Thoracic aorta (tissue), 2 donors: Measurements from ENCODE around the gene NENF. TPM values are rescaled to one million over a fixed set of nuclear protein-coding genes. Genes with fewer than 3 reads are reported as not detected.

Experiments used
- ATAC-seq: fragments of 150-250 bp; one replicate; pipeline ENCODE4 v1.8.0; 2017; ENCODE audit warnings: low read depth; ENCODE audit not compliant: insufficient number of reproducible peaks, low FRiP score
- DNase-seq: peaks from one replicate; pipeline ENCODE4 v3.0.0-alpha.2; 2020; ENCODE audit warnings: low spot score
- H3K27ac ChIP-seq, 2 donors: fragments of 200-600 bp; sonication (generic); 1 replicate in 1 of 2; 2 replicates in 1 of 2; pipeline ENCODE4 v1.5.1; 2016; ENCODE audit warnings: mild to moderate bottlenecking in 2 of 2, moderate library complexity in 2 of 2
- H3K27me3 ChIP-seq: fragments of 200-600 bp; sonication (generic); replicated peaks from 2 replicates; pipeline ENCODE4 v1.6.0; 2016; ENCODE audit warnings: mild to moderate bottlenecking; ENCODE audit not compliant: insufficient read depth
- H3K36me3 ChIP-seq: fragments of 200-600 bp; sonication (generic); one replicate; pipeline ENCODE4 v1.5.1; 2016
- H3K4me1 ChIP-seq, 2 donors: fragments of 200-600 bp; sonication (generic); 1 replicate in 1 of 2; 2 replicates in 1 of 2; pipeline versions ENCODE4 v1.5.1 to v1.6.0; 2016; ENCODE audit warnings: low read depth in 2 of 2, mild to moderate bottlenecking in 1 of 2; ENCODE audit not compliant: control insufficient read depth in 1 of 2
- H3K4me3 ChIP-seq: fragments of 200-600 bp; sonication (generic); 2 replicates; pipeline ENCODE4 v1.5.1; 2016; ENCODE audit warnings: mild to moderate bottlenecking
- H3K9me3 ChIP-seq: fragments of 200-600 bp; sonication (generic); 2 replicates; pipeline ENCODE4 v1.5.1; 2016
- total RNA-seq, 2 donors: library from RNA; depleted of rRNA; stranded (reverse); fragments of >200 nt; gene quantifications; one replicate each; pipeline versions ENCODE4 v1.1.0 to v1.2.3, GENCODE V29; 2016
- TF ChIP-seq, protein P1 (sequence below): fragments of 200-600 bp; sonication (generic); IDR thresholded peaks from one replicate; pipeline ENCODE4 v1.5.1; 2019; ENCODE audit warnings: antibody characterized with exemption

NENF gene
- total RNA-seq, 2 donors from 2014 or later, result 122 to 152 TPM

DNA sequence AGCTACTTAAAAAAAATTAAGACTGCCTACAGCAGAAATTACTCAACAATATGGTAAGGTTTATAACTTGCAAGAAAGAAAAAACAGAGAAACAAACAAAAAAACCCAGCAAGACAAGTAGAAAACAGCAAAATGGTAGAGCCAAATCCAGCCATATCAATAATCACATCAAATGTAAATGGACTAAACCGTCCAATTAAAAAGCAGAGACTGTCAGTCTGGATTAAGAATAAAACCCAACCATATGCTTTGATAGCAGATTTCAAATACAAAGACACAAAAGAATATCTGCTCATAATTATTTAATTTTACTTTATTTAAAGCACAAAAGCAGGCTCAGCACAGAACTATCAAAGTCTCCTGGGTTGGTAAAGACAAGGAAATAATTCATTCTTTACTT is 35.5 kb upstream of the NENF start:
- TF ChIP-seq, protein P1, sequence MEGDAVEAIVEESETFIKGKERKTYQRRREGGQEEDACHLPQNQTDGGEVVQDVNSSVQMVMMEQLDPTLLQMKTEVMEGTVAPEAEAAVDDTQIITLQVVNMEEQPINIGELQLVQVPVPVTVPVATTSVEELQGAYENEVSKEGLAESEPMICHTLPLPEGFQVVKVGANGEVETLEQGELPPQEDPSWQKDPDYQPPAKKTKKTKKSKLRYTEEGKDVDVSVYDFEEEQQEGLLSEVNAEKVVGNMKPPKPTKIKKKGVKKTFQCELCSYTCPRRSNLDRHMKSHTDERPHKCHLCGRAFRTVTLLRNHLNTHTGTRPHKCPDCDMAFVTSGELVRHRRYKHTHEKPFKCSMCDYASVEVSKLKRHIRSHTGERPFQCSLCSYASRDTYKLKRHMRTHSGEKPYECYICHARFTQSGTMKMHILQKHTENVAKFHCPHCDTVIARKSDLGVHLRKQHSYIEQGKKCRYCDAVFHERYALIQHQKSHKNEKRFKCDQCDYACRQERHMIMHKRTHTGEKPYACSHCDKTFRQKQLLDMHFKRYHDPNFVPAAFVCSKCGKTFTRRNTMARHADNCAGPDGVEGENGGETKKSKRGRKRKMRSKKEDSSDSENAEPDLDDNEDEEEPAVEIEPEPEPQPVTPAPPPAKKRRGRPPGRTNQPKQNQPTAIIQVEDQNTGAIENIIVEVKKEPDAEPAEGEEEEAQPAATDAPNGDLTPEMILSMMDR, result no peak
- no peaks in the 10 kb centered on the region for H3K4me1 ChIP-seq
- H3K4me3 ChIP-seq, result no peak overlapping the region
- ATAC-seq, result no peak
- H3K36me3 ChIP-seq, result no peaks in the 10 kb centered on the region
- H3K9me3 ChIP-seq, result peaks cover 6% of the 10 kb centered on the region
- DNase-seq, result no peak
- no peaks in the 10 kb centered on the region for H3K27me3 ChIP-seq
- no peak overlapping the region for H3K27ac ChIP-seq

DNA sequence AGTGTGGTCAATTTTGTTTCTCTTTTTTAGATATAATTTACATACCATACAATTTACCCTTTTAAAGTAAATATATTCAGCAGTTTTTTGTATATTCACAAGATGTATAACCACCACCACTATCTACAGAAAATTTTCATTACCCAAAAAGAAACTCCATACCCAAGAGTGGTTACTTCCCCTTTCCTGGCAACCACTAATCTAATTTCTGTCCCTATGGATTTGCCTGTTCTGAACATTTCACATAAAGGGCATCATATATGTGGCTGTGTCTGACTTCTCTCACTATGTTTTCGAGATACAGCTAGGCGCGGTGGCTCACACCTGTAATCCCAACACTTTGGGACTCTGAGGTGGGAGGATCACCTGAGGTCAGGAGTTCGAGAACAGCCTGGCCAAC is 31.7 kb upstream of the NENF start:
- no peak overlapping the region for H3K27ac ChIP-seq
- H3K4me3 ChIP-seq, result no peak overlapping the region
- H3K36me3 ChIP-seq, result no peaks in the 10 kb centered on the region
- peaks cover 6% of the 10 kb centered on the region for H3K9me3 ChIP-seq
- ATAC-seq (no peak), DNase-seq (no peak)
- TF ChIP-seq, protein P1, result no peak
- no peaks in the 10 kb centered on the region for H3K27me3 ChIP-seq
- no peaks in the 10 kb centered on the region for H3K4me1 ChIP-seq

DNA sequence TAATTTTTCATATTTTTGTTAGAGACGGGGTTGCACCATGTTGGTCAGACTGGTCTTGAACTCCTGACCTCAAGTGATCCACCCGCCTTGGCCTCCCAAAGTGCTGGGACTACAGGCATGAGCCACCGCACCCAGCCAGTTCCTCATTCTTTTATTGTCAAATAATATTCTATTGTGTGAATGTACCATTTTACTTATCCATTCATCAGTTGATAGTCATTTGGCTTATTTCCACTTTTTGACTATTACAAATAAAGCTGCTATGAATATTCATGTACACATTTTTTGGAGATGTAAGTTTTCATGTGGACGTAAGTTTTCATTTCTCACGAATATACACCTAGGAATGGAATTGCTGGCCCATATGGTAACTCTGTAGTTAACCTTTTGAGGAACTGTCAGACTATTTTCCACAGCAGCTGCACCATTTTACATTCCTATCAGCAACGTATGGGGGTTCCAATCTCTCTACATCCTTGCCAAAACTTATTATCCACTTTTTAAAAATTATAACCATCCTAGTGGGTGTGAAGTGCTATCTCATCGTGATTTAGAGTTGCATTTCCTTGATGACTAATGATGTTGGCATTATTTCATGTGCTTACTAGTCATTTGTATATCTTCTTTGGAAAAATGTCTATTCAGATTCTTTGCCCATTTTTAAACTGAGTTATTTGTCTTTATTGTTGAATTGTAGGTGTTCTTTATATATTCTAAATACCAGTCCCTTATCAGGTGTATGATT is 30.7 kb upstream of the NENF start:
- H3K9me3 ChIP-seq, result peaks cover 1% of the 10 kb centered on the region
- no peak overlapping the region for H3K27ac ChIP-seq
- ATAC-seq (no peak), DNase-seq (no peak)
- no peaks in the 10 kb centered on the region for H3K4me1 ChIP-seq
- H3K36me3 ChIP-seq, result no peaks in the 10 kb centered on the region
- H3K27me3 ChIP-seq, result no peaks in the 10 kb centered on the region
- TF ChIP-seq, protein P1, result no peak
- H3K4me3 ChIP-seq, result no peak overlapping the region

DNA sequence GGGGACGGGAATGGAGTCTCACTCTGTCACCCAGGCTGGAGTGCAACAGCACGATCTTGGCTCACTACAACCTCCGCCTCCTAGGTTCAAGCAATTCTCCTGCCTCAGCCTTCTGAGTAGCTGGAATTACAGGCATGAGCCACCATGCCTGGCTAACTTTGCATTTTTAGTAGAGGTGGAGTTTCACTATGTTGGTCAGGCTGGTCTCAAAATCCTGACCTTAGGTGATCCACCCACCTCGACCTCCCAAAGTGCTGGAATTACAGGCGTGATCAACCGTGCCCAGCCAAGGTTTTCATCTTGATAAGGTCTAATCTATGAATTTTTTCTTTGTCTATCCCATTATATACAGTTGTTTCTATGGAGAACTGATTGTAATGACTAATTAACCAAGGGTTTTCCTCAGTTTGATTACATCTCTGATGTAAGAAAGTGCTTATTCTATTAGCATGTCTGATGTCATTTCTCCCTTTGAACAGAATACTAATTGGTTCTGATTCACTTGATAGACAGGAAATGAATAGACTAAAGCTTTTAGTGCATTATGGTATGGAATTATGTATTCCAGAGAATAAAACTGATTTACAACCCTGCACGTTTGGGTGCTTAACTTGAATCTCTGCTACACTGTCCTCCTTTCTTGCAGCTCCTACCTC is 29.9 kb upstream of the NENF start:
- TF ChIP-seq, protein P1, result no peak
- Histone ChIP-seq H3K4me1 (no peaks in the 10 kb centered on the region), H3K36me3 (no peaks in the 10 kb centered on the region), H3K9me3 (no peaks in the 10 kb centered on the region), H3K4me3 (no peak overlapping the region), H3K27ac (no peak overlapping the region), H3K27me3 (no peaks in the 10 kb centered on the region)
- ATAC-seq, result no peak
- no peak for DNase-seq

DNA sequence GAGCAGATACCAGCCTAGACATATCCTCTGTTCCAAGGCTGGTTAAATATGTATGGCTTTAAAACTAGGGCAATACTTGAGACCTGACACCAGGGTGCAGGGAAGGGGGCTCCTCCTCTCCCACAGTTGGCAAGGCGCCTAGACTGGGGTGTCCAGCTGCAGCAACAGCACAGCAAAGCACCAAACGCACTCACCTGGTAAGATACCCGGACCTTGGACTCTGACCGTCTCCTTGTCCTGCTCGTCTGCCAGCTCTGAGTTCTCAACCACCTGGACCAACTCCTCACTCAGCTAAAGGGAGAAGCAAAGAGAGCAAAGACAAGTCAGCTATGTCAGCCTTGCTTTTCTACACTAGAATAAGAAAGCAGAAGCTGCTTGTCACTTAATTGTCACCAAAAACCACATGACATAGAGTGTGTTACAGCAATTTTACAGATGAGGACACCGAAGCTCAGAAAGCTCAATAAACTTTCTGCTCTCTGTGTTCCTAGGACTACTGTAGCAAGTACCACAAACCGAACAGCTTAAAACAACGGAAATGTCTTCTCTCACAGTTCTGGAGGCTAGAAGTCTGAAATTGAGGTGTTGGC is 22.4 kb upstream of the NENF start:
- H3K4me3 ChIP-seq, result no peak overlapping the region
- ATAC-seq (no peak), DNase-seq (no peak)
- H3K36me3 ChIP-seq, result peaks cover 7% of the 10 kb centered on the region
- no peaks in the 10 kb centered on the region for H3K9me3 ChIP-seq
- no peaks in the 10 kb centered on the region for H3K27me3 ChIP-seq
- no peak overlapping the region for H3K27ac ChIP-seq
- H3K4me1 ChIP-seq, result peaks cover 4 to 16% of the 10 kb centered on the region in 2 donors
- TF ChIP-seq, protein P1, result no peak
